CD4-positive, alpha-beta T cell (primary cell): ENCODE results near the gene CPSF4. TPM values are rescaled to one million over a fixed set of nuclear protein-coding genes. Genes with fewer than 3 reads are reported as not detected.

Experiments
- ATAC-seq: fragments of 200-7000 bp; cut with Tn5 transposase; one replicate; pipeline ENCODE4 v1.10.0; 2022; ENCODE audit warnings: mild to moderate bottlenecking; ENCODE audit not compliant: poor library complexity
- CTCF ChIA-PET: fragments of 350-600 bp; sonication (Branson Sonifier 250); formaldehyde crosslinking; loops from one replicate; lab custom pipeline; 2021; ENCODE audit warnings: antibody characterized with exemption, inconsistent platforms; lab: Charles Lee
- POLR2A ChIA-PET: fragments of 350-600 bp; sonication (Branson Sonifier 250); formaldehyde crosslinking; loops from one replicate; lab custom pipeline; 2021; ENCODE audit warnings: antibody characterized with exemption, inconsistent platforms; lab: Charles Lee
- DNase-seq, 14 experiments: peaks; one replicate each; pipeline ENCODE4 v3.0.0-alpha.2; 2013 to 2020; ENCODE audit warnings: mixed read lengths in 2 of 14
- H3K27ac ChIP-seq, 2 donors: one replicate each; pipeline versions ENCODE4 v1.5.1 to v1.7.0; 2013; ENCODE audit warnings: low read length in 2 of 2, low read depth in 1 of 2, mild to moderate bottlenecking in 1 of 2
- H3K27me3 ChIP-seq, 2 experiments: 1 replicate in 1 of 2; 2 replicates in 1 of 2; pipeline versions ENCODE4 v1.6.1 to v1.7.0; 2013; ENCODE audit warnings: low read length in 2 of 2, control low read depth in 1 of 2, mild to moderate bottlenecking in 1 of 2, moderate library complexity in 1 of 2; ENCODE audit not compliant: insufficient read depth in 2 of 2, control insufficient read depth in 1 of 2
- H3K36me3 ChIP-seq: one replicate; pipeline ENCODE4 v1.6.1; 2013; ENCODE audit warnings: low read length, control low read depth; ENCODE audit not compliant: insufficient read depth
- H3K4me1 ChIP-seq: one replicate; pipeline ENCODE4 v1.6.1; 2013; ENCODE audit warnings: low read length, control low read depth; ENCODE audit not compliant: insufficient read depth
- H3K4me3 ChIP-seq: one replicate; pipeline ENCODE4 v1.5.1; 2013; ENCODE audit warnings: mild to moderate bottlenecking, low read length, moderate library complexity
- H3K9me3 ChIP-seq, 2 experiments: 1 replicate in 1 of 2; 2 replicates in 1 of 2; pipeline versions ENCODE4 v1.6.1 to v1.7.0; 2013; ENCODE audit warnings: low read length in 2 of 2, mild to moderate bottlenecking in 2 of 2, control low read depth in 1 of 2, moderate library complexity in 1 of 2; ENCODE audit not compliant: control insufficient read depth in 1 of 2, insufficient read depth in 1 of 2
- H3K27ac Mint-ChIP-seq: one replicate; pipeline ENCODE4 v1.8.0; 2020; ENCODE audit warnings: mixed read lengths
- H3K27me3 Mint-ChIP-seq: one replicate; pipeline ENCODE4 v1.8.0; 2021; ENCODE audit warnings: mixed read lengths
- H3K36me3 Mint-ChIP-seq: one replicate; pipeline ENCODE4 v1.8.0; 2021; ENCODE audit warnings: low read depth, mixed read lengths
- H3K4me1 Mint-ChIP-seq: one replicate; pipeline ENCODE4 v1.8.0; 2021; ENCODE audit warnings: low read depth, mixed read lengths
- H3K4me3 Mint-ChIP-seq: one replicate; pipeline ENCODE4 v1.8.0; 2020; ENCODE audit warnings: mild to moderate bottlenecking, mixed read lengths
- H3K9me3 Mint-ChIP-seq: one replicate; pipeline ENCODE4 v1.8.0; 2020; ENCODE audit warnings: mixed read lengths
- intact Hi-C, 2 experiments: fragments of 100-400 bp; cut with DNase I in 1 of 2; cut with micrococcal nuclease in 1 of 2; formaldehyde crosslinking; loops; one replicate each; pipeline versions ENCODE4 v1.15.1 to v1.9.0; 2023 to 2025; cut with DNase I, micrococcal nuclease
- total RNA-seq, 174 experiments: library from RNA in 2 of 174; stranded (reverse) in 2 of 174; gene quantifications; one replicate each; pipeline ENCODE4 v1.2.3 and lab custom pipeline; 2021 to 2026
- TF ChIP-seq, protein P1 (sequence below): fragments of 200-600 bp; IDR thresholded peaks from one replicate; pipeline ENCODE4 v1.8.0; 2022; ENCODE audit warnings: antibody characterized with exemption, mild to moderate bottlenecking

Gene CPSF4
- total RNA-seq, 2 experiments from 2014 or later: 28.1 to 31.7 TPM

DNA sequence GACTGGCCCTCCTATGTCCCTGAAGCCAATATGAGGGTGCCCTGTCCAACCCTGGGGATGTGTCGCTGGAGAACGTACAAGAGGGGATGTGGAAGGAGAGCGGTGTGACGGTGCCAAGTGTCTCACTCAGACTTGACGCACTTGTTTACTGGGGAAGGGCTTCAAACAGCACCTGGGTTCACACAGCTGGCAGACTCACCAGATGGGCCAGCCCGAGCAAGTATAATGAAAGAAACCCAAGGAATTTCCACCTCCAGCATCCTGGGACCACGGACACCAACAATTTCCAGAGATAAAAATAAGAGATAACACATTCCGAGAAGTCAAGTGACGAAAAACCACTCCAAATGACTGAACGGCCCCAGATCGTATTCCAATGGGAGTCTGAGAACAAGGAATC lies 21.9 kb downstream of the CPSF4 start:
- H3K4me3 Mint-ChIP-seq: peak overlapping the region; percentile 25
- peaks cover 58% of the 10 kb centered on the region for H3K36me3 ChIP-seq
- CTCF ChIA-PET: no interaction called here
- peaks cover 45% of the 10 kb centered on the region for H3K4me1 Mint-ChIP-seq
- H3K4me1 ChIP-seq: peaks cover 45% of the 10 kb centered on the region
- intact Hi-C loops: loop anchor here in 1 of 2 experiments (2.0 kb wide), 1 partner anchor 22 kb away; the partner anchor contains the start of genes CPSF4 and PTCD1
- no peaks in the 10 kb centered on the region for H3K9me3 Mint-ChIP-seq
- DNase-seq (no peak), ATAC-seq (no peak)
- H3K36me3 Mint-ChIP-seq: peaks cover 64% of the 10 kb centered on the region
- POLR2A ChIA-PET: no interaction called here
- H3K27ac Mint-ChIP-seq: peak overlapping the region; percentile 53
- H3K27me3 ChIP-seq: no peaks in the 10 kb centered on the region
- no peaks in the 10 kb centered on the region for H3K9me3 ChIP-seq
- no peak overlapping the region for H3K4me3 ChIP-seq
- H3K27me3 Mint-ChIP-seq: no peaks in the 10 kb centered on the region
- peak overlapping the region in 1 of 2 donors; percentile 11 for H3K27ac ChIP-seq
- TF ChIP-seq, protein P1, sequence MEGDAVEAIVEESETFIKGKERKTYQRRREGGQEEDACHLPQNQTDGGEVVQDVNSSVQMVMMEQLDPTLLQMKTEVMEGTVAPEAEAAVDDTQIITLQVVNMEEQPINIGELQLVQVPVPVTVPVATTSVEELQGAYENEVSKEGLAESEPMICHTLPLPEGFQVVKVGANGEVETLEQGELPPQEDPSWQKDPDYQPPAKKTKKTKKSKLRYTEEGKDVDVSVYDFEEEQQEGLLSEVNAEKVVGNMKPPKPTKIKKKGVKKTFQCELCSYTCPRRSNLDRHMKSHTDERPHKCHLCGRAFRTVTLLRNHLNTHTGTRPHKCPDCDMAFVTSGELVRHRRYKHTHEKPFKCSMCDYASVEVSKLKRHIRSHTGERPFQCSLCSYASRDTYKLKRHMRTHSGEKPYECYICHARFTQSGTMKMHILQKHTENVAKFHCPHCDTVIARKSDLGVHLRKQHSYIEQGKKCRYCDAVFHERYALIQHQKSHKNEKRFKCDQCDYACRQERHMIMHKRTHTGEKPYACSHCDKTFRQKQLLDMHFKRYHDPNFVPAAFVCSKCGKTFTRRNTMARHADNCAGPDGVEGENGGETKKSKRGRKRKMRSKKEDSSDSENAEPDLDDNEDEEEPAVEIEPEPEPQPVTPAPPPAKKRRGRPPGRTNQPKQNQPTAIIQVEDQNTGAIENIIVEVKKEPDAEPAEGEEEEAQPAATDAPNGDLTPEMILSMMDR: no peak

DNA sequence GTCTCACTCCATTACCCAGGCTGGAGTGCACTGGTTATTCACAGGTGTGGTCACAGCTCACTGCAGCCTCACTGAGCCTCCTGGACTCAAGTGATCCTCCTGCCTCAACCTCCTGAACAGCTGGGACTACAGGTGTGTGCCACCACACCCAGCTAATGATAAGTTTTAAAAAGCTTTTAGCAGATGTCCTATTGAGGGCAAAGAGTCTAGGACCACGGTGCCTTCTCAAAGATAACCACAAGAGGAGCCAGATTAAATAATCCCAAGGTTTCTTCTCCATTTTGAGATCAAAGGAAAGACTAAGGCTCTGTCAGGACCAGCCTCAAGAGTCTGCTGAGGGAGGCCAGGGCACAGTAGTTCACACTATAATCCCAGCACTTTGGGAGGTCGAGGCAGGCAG lies 22.5 kb downstream of the CPSF4 start:
- TF ChIP-seq, protein P1: no peak
- Mint-ChIP-seq H3K27ac (peak overlapping the region; percentile 53), H3K36me3 (peaks cover 68% of the 10 kb centered on the region), H3K4me3 (no peak overlapping the region), H3K27me3 (no peaks in the 10 kb centered on the region), H3K4me1 (peaks cover 50% of the 10 kb centered on the region), H3K9me3 (no peaks in the 10 kb centered on the region)
- no peaks in the 10 kb centered on the region for H3K9me3 ChIP-seq
- no peak overlapping the region for H3K4me3 ChIP-seq
- CTCF ChIA-PET: no interaction called here
- H3K4me1 ChIP-seq: peaks cover 49% of the 10 kb centered on the region
- H3K27me3 ChIP-seq: no peaks in the 10 kb centered on the region
- peak overlapping the region in 1 of 2 donors; percentile 11 for H3K27ac ChIP-seq
- POLR2A ChIA-PET: no interaction called here
- ATAC-seq: no peak
- intact Hi-C loops: loop anchor here in 1 of 2 experiments (2.0 kb wide), 1 partner anchor 22 kb away; the partner anchor contains the start of genes CPSF4 and PTCD1
- peaks cover 57% of the 10 kb centered on the region for H3K36me3 ChIP-seq
- no peak for DNase-seq

DNA sequence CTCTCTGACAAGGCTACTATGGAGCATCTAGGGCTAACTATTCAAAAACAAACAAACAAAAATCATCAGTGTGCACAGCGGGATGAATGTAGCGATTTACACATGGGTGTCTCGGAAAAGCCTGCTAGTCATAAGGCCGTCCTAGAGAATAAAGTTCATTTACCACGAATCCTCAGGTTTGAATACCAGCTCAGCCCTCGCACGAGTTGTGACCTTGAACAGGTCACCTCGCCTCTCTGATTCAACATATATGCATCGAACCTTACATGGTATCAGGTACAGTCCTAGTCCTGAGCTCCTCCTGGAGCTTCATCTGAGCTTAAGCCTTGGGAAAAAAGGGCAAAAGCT lies 26.7 kb downstream of the CPSF4 start:
- DNase-seq: no peak
- peak; percentile 7 for ATAC-seq
- intact Hi-C loops: loop anchor here in 1 of 2 experiments (2.0 kb wide), 1 partner anchor 57 kb away; the partner anchor contains the start of genes BUD31 and PDAP1
- Histone ChIP-seq H3K4me1 (peaks cover 51% of the 10 kb centered on the region), H3K27me3 (no peaks in the 10 kb centered on the region), H3K9me3 (no peaks in the 10 kb centered on the region), H3K36me3 (peaks cover 16% of the 10 kb centered on the region), H3K27ac (peak overlapping the region; percentile 64 to 68), H3K4me3 (peak overlapping the region; percentile 92)
- H3K9me3 Mint-ChIP-seq: no peaks in the 10 kb centered on the region
- TF ChIP-seq, protein P1: no peak
- peaks cover 27% of the 10 kb centered on the region for H3K36me3 Mint-ChIP-seq
- peak overlapping the region; percentile 91 for H3K27ac Mint-ChIP-seq
- ChIA-PET CTCF (interaction anchor here (1.0 kb wide), 1 partner anchor 100 kb away, joined by 3 read pairs; no protein-coding TSS in a partner anchor), POLR2A (interaction anchor here (0.7 to 2.8 kb wide), 7 partner anchors 35 to 692 kb away, joined by 3 to 14 read pairs (median 6); partner anchors contain the start of genes BUD31, ZKSCAN5, ZNF394 and ZNF655)
- no peaks in the 10 kb centered on the region for H3K27me3 Mint-ChIP-seq
- H3K4me3 Mint-ChIP-seq: peak overlapping the region; percentile 92
- peaks cover 35% of the 10 kb centered on the region for H3K4me1 Mint-ChIP-seq
